ENCODE results near the gene SGCD. TPM values are rescaled to one million over a fixed set of nuclear protein-coding genes. Genes with fewer than 3 reads are reported as not detected.

The SGCD gene
- total and polyA plus RNA-seq, 2 of the 4 experiments (the other 2 are of a cell fraction): 5.8 to 10.6 TPM

- in situ Hi-C loops (cut with MboI; ENCODE audit: low sequenced_read_pairs): no loop called here
- CTCF ChIA-PET: no interaction called here
- no peak overlapping the region for H4K8ac ChIP-seq (ENCODE audit: low read depth in 2 of 2, low read length in 2 of 2)
These were observed 207.1 kb downstream of the SGCD start for GRCh38 chr5:156534085-156534484.

More at GRCh38 chr5:156534085-156534484, 207.1 kb downstream of the SGCD start:
- Histone ChIP-seq H3K79me1 (ENCODE audit: low read depth in 1 of 2, low read length in 2 of 2) (0 out of 4 replicates have a peak, but pooled peaks cover 0 to 2% of the 10 kb centered on the region in 2 experiments), H3K23ac (ENCODE audit: low read depth, low read length) (no peak overlapping the region), H2AFZ (replicated peaks; ENCODE audit: low read length, poor library complexity) (no peak overlapping the region), H3K36me3 (ENCODE audit: control insufficient read depth, insufficient read depth, low read length) (peaks cover 4% of the 10 kb centered on the region; the same call in 1 of the 2 replicates), H3K4me3 (ENCODE audit: insufficient read depth, low read depth, low read length) (no peak overlapping the region), H2AK9ac (replicated peaks; ENCODE audit: low read depth, low read length, poor library complexity) (no peak overlapping the region), H3K4me2 (ENCODE audit: low read depth, low read length) (no peak overlapping the region), H4K5ac (ENCODE audit: low read depth, low read length) (no peak overlapping the region; the same call in 1 of the 2 replicates), H2BK5ac (ENCODE audit: low read depth, low read length, poor library complexity, severe bottlenecking) (no peak overlapping the region), H3K27me3 (ENCODE audit: control insufficient read depth, insufficient read depth, low read length) (no peaks in the 10 kb centered on the region), H2BK120ac (ENCODE audit: low read depth, low read length) (no peak overlapping the region), H3K18ac (ENCODE audit: low read depth, low read length) (no peak overlapping the region; the same call in 1 of the 2 replicates), H3K56ac (ENCODE audit: extremely low read depth, insufficient read depth, low read length) (no peak overlapping the region; the same call in 1 of the 2 replicates), H2BK20ac (ENCODE audit: low read depth, low read length) (no peak overlapping the region), H2BK15ac (ENCODE audit: low read depth, low read length) (no peak overlapping the region), H3K4ac (ENCODE audit: low read depth, low read length) (no peak overlapping the region), H2AK5ac (ENCODE audit: low read depth, low read length) (no peak overlapping the region), H3K9me3 (ENCODE audit: control insufficient read depth, insufficient read depth, low read length) (no peaks in the 10 kb centered on the region), H3K4me1 (ENCODE audit: control insufficient read depth, insufficient read depth, low read length) (peaks cover 2% of the 10 kb centered on the region; the same call in 1 of the 2 replicates), H4K91ac (ENCODE audit: insufficient read depth, low read depth, low read length) (no peak overlapping the region), H3K9ac (ENCODE audit: low read depth, low read length) (no peak overlapping the region), H3K14ac (replicated peaks; ENCODE audit: low read depth, low read length) (no peak overlapping the region), H3K27ac (ENCODE audit: insufficient read depth, low read length) (no peak overlapping the region), H3K9me1 (ENCODE audit: insufficient read depth, low read length) (no peaks in the 10 kb centered on the region), H4K20me1 (ENCODE audit: insufficient read depth, low read length) (no peaks in the 10 kb centered on the region)
- no TSS peak for BruUV-seq (replicated peaks)
- intact Hi-C loops (cut with micrococcal nuclease): no loop called here
- dilution Hi-C loops (cut with HindIII; ENCODE audit: low sequenced_read_pairs, unreplicated experiment): no loop called here
- 100% methylated on average over 1 of the region's 2 CpGs; no CpG with 5 or more reads in 1 of the 2 experiments for WGBS, 2 experiments (ENCODE audit: extremely low coverage in 2 of 2, insufficient read length in 1 of 2)
- POLR2A ChIA-PET (ENCODE audit: unreplicated experiment): no interaction called here
- ATAC-seq (ENCODE audit: low read depth) (no peak), DNase-seq (no peak)
- TF ChIP-seq CEBPB (IDR thresholded peaks at IDR 0.05; ENCODE audit: low read depth, low read length) (no peak), ELK1 (IDR thresholded peaks at IDR 0.05; ENCODE audit: borderline replicate concordance, low read depth, low read length) (no peak), RCOR1 (IDR thresholded peaks at IDR 0.05; ENCODE audit: insufficient replicate concordance, low read length) (no peak), MAFK (IDR thresholded peaks at IDR 0.05; ENCODE audit: low read depth, low read length) (no peak), RFX5 (IDR thresholded peaks at IDR 0.05; ENCODE audit: low read depth, low read length) (no peak), NFE2L2 (IDR thresholded peaks at IDR 0.05; ENCODE audit: low read depth, low read length) (no peak), BHLHE40 (IDR thresholded peaks at IDR 0.05; ENCODE audit: low read depth, low read length) (no peak), USF2 (IDR thresholded peaks at IDR 0.05; ENCODE audit: low read depth, low read length) (no peak), CHD1 (IDR thresholded peaks at IDR 0.05; ENCODE audit: low read depth, low read length) (no peak)

Data from IMR-90 (cell line).